ENCODE data around the gene CGB1. TPM values are rescaled to one million over a fixed set of nuclear protein-coding genes. Genes with fewer than 3 reads are reported as not detected.

CGB1 gene
- polyA plus RNA-seq, 1 of the 3 experiments (the other 2 are of a cell fraction) = not detected

DNA sequence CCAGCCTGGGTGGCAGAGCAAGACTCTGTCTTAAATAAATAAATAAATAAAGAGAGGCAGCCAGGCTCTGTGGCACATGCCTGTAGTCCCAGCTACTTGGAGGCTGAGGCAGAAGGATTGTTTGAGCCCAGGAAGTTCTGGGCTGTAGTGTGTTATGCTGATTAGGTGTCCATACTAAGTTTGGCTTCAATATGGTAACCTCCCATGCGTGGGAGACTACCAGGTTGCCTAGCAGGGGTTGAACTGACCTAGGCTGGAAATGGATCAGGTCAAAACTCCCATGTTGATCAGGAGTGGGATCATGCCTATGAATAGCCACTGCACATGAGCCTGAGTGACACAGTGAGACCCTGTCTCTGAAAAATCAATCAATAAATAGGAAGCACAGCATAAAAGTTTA lies 44.6 kb upstream of the CGB1 start:
- H3K9me2 ChIP-seq = no peaks in the 10 kb centered on the region
- H3K9ac ChIP-seq = no peak overlapping the region
- ChIA-PET POLR2A (no interaction called here), CTCF (interaction anchor here (1.3 to 2.2 kb wide), 4 partner anchors 8 to 118 kb away, joined by 3 to 9 read pairs (median 6); no protein-coding TSS in a partner anchor)
- no peaks in the 10 kb centered on the region for H3K27me3 ChIP-seq (ENCODE audit: insufficient read depth)
- peaks cover 8% of the 10 kb centered on the region for H4K20me1 ChIP-seq (ENCODE audit: insufficient read depth)
- H2AFZ ChIP-seq (ENCODE audit: low read depth) = no peak overlapping the region
- no peak for TF ChIP-seq MEF2A (IDR thresholded peaks at IDR 0.05; ENCODE audit: borderline replicate concordance, low read depth)
- TF ChIP-seq, protein P1, sequence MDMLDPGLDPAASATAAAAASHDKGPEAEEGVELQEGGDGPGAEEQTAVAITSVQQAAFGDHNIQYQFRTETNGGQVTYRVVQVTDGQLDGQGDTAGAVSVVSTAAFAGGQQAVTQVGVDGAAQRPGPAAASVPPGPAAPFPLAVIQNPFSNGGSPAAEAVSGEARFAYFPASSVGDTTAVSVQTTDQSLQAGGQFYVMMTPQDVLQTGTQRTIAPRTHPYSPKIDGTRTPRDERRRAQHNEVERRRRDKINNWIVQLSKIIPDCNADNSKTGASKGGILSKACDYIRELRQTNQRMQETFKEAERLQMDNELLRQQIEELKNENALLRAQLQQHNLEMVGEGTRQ (IDR thresholded peaks at IDR 0.05; ENCODE audit: borderline replicate concordance, low read depth, low read length) = no peak
- no peak for TF ChIP-seq FOXM1 (IDR thresholded peaks at IDR 0.05; ENCODE audit: low read depth)
- TF ChIP-seq, protein P2, sequence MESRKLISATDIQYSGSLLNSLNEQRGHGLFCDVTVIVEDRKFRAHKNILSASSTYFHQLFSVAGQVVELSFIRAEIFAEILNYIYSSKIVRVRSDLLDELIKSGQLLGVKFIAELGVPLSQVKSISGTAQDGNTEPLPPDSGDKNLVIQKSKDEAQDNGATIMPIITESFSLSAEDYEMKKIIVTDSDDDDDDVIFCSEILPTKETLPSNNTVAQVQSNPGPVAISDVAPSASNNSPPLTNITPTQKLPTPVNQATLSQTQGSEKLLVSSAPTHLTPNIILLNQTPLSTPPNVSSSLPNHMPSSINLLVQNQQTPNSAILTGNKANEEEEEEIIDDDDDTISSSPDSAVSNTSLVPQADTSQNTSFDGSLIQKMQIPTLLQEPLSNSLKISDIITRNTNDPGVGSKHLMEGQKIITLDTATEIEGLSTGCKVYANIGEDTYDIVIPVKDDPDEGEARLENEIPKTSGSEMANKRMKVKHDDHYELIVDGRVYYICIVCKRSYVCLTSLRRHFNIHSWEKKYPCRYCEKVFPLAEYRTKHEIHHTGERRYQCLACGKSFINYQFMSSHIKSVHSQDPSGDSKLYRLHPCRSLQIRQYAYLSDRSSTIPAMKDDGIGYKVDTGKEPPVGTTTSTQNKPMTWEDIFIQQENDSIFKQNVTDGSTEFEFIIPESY (IDR thresholded peaks at IDR 0.05; ENCODE audit: borderline replicate concordance, low read depth) = no peak
- no peak for TF ChIP-seq FOSL2 (IDR thresholded peaks at IDR 0.05; ENCODE audit: borderline replicate concordance, low read depth)
- TF ChIP-seq SIN3A (IDR thresholded peaks at IDR 0.05; ENCODE audit: borderline replicate concordance, low read depth, low read length) = no peak
- no peak for TF ChIP-seq ELF1 (IDR thresholded peaks at IDR 0.05)
- TF ChIP-seq, protein P3, sequence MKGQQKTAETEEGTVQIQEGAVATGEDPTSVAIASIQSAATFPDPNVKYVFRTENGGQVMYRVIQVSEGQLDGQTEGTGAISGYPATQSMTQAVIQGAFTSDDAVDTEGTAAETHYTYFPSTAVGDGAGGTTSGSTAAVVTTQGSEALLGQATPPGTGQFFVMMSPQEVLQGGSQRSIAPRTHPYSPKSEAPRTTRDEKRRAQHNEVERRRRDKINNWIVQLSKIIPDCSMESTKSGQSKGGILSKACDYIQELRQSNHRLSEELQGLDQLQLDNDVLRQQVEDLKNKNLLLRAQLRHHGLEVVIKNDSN (IDR thresholded peaks at IDR 0.05; ENCODE audit: borderline replicate concordance, low read depth) = no peak
- TF ChIP-seq, protein P4, sequence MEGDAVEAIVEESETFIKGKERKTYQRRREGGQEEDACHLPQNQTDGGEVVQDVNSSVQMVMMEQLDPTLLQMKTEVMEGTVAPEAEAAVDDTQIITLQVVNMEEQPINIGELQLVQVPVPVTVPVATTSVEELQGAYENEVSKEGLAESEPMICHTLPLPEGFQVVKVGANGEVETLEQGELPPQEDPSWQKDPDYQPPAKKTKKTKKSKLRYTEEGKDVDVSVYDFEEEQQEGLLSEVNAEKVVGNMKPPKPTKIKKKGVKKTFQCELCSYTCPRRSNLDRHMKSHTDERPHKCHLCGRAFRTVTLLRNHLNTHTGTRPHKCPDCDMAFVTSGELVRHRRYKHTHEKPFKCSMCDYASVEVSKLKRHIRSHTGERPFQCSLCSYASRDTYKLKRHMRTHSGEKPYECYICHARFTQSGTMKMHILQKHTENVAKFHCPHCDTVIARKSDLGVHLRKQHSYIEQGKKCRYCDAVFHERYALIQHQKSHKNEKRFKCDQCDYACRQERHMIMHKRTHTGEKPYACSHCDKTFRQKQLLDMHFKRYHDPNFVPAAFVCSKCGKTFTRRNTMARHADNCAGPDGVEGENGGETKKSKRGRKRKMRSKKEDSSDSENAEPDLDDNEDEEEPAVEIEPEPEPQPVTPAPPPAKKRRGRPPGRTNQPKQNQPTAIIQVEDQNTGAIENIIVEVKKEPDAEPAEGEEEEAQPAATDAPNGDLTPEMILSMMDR (IDR thresholded peaks at IDR 0.05) = no peak
- no peak for TF ChIP-seq MXI1 (IDR thresholded peaks at IDR 0.05; ENCODE audit: low read depth, low read length)
- no peak for TF ChIP-seq CHD2 (IDR thresholded peaks at IDR 0.05; ENCODE audit: low read length, partially characterized antibody)
- no peak for TF ChIP-seq RXRA (IDR thresholded peaks at IDR 0.05; ENCODE audit: borderline replicate concordance, low read depth)
- no peak for TF ChIP-seq JUND (IDR thresholded peaks at IDR 0.05)
- TF ChIP-seq TCF12 (IDR thresholded peaks at IDR 0.05) = no peak
- no peak for TF ChIP-seq SMC3 (IDR thresholded peaks at IDR 0.05; ENCODE audit: low read depth, low read length)
- TF ChIP-seq YY1 (IDR thresholded peaks at IDR 0.05; ENCODE audit: low read depth) = no peak
- TF ChIP-seq, protein P5, sequence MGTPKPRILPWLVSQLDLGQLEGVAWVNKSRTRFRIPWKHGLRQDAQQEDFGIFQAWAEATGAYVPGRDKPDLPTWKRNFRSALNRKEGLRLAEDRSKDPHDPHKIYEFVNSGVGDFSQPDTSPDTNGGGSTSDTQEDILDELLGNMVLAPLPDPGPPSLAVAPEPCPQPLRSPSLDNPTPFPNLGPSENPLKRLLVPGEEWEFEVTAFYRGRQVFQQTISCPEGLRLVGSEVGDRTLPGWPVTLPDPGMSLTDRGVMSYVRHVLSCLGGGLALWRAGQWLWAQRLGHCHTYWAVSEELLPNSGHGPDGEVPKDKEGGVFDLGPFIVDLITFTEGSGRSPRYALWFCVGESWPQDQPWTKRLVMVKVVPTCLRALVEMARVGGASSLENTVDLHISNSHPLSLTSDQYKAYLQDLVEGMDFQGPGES (IDR thresholded peaks at IDR 0.05; ENCODE audit: low read depth, low read length) = no peak
- no peak for TF ChIP-seq RCOR1 (IDR thresholded peaks at IDR 0.05; ENCODE audit: low read length)
- no peak for TF ChIP-seq EP300 (IDR thresholded peaks at IDR 0.05; ENCODE audit: borderline replicate concordance in 1 of 2, low read depth in 1 of 2, low read length in 1 of 2)
- H3K79me2 ChIP-seq (ENCODE audit: insufficient read depth) = peaks cover 14% of the 10 kb centered on the region
- no peak overlapping the region for H3K4me2 ChIP-seq
- H3K4me1 ChIP-seq (ENCODE audit: control insufficient read depth in 1 of 2, insufficient read depth in 2 of 2, low read depth in 1 of 2, low read length in 1 of 2) = peaks cover under 1 to 6% of the 10 kb centered on the region in 2 experiments; a peak in 1 of 4 replicates
- H3K9me3 ChIP-seq = no peaks in the 10 kb centered on the region
- H3K36me3 ChIP-seq (replicated peaks in 1 of 2; ENCODE audit: control insufficient read depth in 1 of 2, insufficient read depth in 2 of 2, low read length in 1 of 2) = no peaks in the 10 kb centered on the region
- 60% methylated on average over 1 of the region's 1 CpG for WGBS (ENCODE audit: low lambda C conversion rate)
- no peak overlapping the region for H3K27ac ChIP-seq (ENCODE audit: low read depth in 2 of 2, low read length in 1 of 2)
- peaks cover 8% of the 10 kb centered on the region for H3F3A ChIP-seq (replicated peaks; ENCODE audit: insufficient read depth)
- DNase-seq = no peak
- H3K4me3 ChIP-seq (ENCODE audit: low read depth in 2 of 2, low read length in 1 of 2) = no peak overlapping the region

Data from SK-N-SH (cell line).